Glutamatergic neuron (in vitro differentiated cells): ENCODE data around the gene STARD13. TPM values are rescaled to one million over a fixed set of nuclear protein-coding genes. Genes with fewer than 3 reads are reported as not detected.

Experiments
- DNase-seq: peaks from one replicate; pipeline ENCODE4 v3.0.0; 2022
- H3K27ac Mint-ChIP-seq: one replicate; pipeline ENCODE4 v1.8.0; 2020; ENCODE audit warnings: mild to moderate bottlenecking, mixed read lengths, inconsistent platforms; ENCODE audit not compliant: unreplicated experiment
- H3K27me3 Mint-ChIP-seq: one replicate; pipeline ENCODE4 v1.8.0; 2020; ENCODE audit warnings: mild to moderate bottlenecking, moderate library complexity, mixed read lengths, inconsistent platforms; ENCODE audit not compliant: unreplicated experiment
- H3K36me3 Mint-ChIP-seq: one replicate; pipeline ENCODE4 v1.8.0; 2020; ENCODE audit warnings: mild to moderate bottlenecking, mixed read lengths, inconsistent platforms; ENCODE audit not compliant: unreplicated experiment
- H3K4me1 Mint-ChIP-seq: one replicate; pipeline ENCODE4 v1.8.0; 2020; ENCODE audit warnings: mild to moderate bottlenecking, low read depth, mixed read lengths, inconsistent platforms; ENCODE audit not compliant: unreplicated experiment
- H3K4me3 Mint-ChIP-seq: one replicate; pipeline ENCODE4 v1.8.0; 2020; ENCODE audit warnings: mild to moderate bottlenecking, mixed read lengths, inconsistent platforms; ENCODE audit not compliant: unreplicated experiment
- H3K9me3 Mint-ChIP-seq: one replicate; pipeline ENCODE4 v1.8.0; 2020; ENCODE audit warnings: mild to moderate bottlenecking, moderate library complexity, mixed read lengths, inconsistent platforms; ENCODE audit not compliant: unreplicated experiment
- total RNA-seq: library from RNA; stranded (reverse); fragmentation: NEBNext Ultra II Directional; extraction: Animal tissue kit (Norgen Biotek cat#: 25700); gene quantifications from one replicate; pipeline ENCODE4 v1.2.1, GENCODE V29; 2021; ENCODE audit not compliant: unreplicated experiment
- TF ChIP-seq, protein P1 (sequence below): fragments of 200-600 bp; sonication (generic); IDR thresholded peaks from one replicate; pipeline ENCODE4 v1.5.0; 2021; ENCODE audit not compliant: partially characterized antibody, unreplicated experiment

STARD13 gene
- total RNA-seq, 1 donor from 2014 or later = 36.4 TPM

DNA sequence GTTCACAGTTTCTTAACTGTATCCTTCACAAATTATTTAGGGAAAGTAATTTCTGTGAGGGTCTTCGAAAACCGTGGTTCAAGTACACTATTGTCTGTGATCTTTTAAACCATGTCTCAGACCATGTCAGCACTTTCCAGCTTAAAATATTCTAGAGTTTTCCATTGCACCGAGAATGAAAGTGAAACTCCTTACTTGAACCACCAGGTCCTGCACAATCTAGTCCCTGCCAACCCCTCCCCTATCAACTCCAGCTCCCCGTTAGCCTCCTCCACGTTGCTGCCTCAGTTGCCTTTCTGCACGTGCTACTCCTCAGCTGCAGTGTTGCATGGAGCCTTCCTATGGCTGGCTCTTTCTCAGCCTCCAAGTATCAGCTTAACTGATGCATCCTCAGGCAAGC lies 7.2 kb upstream of the STARD13 start:
- Mint-ChIP-seq H3K4me1 (peaks cover 23% of the 10 kb centered on the region), H3K36me3 (no peaks in the 10 kb centered on the region), H3K27ac (no peak overlapping the region), H3K27me3 (peaks cover 10% of the 10 kb centered on the region), H3K4me3 (no peak overlapping the region), H3K9me3 (peaks cover 8% of the 10 kb centered on the region)
- TF ChIP-seq, protein P1, sequence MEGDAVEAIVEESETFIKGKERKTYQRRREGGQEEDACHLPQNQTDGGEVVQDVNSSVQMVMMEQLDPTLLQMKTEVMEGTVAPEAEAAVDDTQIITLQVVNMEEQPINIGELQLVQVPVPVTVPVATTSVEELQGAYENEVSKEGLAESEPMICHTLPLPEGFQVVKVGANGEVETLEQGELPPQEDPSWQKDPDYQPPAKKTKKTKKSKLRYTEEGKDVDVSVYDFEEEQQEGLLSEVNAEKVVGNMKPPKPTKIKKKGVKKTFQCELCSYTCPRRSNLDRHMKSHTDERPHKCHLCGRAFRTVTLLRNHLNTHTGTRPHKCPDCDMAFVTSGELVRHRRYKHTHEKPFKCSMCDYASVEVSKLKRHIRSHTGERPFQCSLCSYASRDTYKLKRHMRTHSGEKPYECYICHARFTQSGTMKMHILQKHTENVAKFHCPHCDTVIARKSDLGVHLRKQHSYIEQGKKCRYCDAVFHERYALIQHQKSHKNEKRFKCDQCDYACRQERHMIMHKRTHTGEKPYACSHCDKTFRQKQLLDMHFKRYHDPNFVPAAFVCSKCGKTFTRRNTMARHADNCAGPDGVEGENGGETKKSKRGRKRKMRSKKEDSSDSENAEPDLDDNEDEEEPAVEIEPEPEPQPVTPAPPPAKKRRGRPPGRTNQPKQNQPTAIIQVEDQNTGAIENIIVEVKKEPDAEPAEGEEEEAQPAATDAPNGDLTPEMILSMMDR = no peak
- DNase-seq = no peak

DNA sequence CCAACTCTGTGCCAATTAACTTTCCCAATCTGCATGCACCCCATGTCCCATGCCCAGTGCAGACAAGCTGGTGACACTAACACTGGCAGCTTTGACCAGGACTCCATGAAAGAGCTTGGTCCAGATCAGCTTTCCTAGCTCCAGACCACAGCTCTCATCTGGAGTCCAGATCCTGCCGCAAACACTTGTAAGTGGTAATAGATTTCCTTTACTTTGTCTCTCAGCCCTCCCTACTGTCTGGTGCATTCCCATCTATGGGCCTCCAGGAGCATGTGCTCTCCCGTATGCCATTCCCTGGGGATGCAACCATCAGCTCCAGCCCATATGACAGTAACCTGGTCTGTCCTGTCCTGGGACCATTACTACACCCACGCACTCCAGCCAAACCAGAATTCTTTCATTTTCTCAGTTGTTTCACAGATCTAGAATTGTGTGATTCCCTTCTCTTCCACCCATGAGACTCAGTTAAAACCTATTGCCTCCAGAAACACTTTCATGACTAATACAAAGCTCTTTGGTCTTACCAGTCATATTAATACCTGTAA lies 4.9 kb upstream of the STARD13 start:
- peaks cover 7% of the 10 kb centered on the region for H3K27me3 Mint-ChIP-seq
- no peaks in the 10 kb centered on the region for H3K36me3 Mint-ChIP-seq
- peak; percentile 38 for DNase-seq
- TF ChIP-seq, protein P1 = no peak
- peak overlapping the region; percentile 66 for H3K4me3 Mint-ChIP-seq
- H3K4me1 Mint-ChIP-seq = peaks cover 39% of the 10 kb centered on the region
- H3K27ac Mint-ChIP-seq = peak overlapping the region; percentile 93
- H3K9me3 Mint-ChIP-seq = peaks cover 8% of the 10 kb centered on the region

DNA sequence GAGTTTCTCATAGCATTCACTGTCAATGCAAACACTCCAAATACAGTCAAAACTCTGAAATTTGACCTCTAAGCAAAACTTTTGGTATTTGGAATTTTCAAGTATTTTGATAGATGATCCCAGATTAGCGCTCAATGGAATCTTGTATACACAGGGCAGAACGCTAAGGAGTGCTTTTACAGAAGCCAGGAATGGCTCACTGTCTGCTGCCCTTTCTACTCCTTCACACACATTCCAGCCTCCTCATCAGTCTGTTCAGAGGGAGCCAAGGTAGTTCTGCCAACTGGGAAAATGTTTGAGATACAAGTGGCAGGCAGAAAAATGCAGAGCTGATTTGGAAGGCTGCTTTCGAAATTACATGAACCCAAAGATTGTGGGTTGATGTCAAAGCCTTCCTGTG lies 4.4 kb upstream of the STARD13 start:
- H3K27ac Mint-ChIP-seq = no peak overlapping the region
- H3K4me1 Mint-ChIP-seq = peaks cover 44% of the 10 kb centered on the region

DNA sequence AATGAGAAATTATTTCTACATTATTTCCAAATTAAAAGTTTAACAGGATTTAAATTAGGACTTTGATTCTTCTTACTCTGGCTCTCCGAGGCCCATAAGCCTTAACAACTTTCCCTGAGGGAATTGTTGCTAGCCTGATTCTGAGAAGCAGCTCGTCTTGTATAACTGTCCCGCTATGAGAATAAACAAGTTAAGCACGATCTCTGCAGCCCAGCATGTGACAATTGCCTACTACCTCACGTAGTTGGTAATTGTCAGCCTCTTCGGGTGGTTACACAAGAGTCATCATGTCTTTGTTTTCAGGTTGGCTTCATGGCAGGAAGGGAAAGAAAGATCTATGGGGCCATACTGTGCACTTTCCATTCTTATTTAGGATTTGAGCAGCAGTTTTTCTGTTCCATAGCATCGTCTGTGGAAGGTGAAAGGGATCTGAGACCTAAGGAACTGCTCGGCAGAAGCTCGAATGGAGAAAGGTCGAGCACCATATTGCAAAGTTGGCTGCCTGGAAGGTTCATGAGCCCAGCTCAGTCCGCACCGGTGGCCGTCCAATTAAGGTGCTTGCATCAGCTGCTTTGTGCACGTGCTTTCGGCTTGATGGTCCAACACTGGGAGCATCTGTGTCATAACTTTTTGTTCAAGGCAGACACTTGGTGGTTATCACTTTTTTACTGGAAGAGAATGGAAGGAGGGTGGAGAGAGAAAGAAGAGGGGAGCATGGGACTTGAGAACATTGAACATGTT lies 1.8 kb upstream of the STARD13 start:
- Mint-ChIP-seq H3K27me3 (peaks cover 7% of the 10 kb centered on the region), H3K9me3 (peaks cover 8% of the 10 kb centered on the region), H3K4me1 (peaks cover 48% of the 10 kb centered on the region), H3K4me3 (no peak overlapping the region), H3K27ac (peak overlapping the region; percentile 11), H3K36me3 (no peaks in the 10 kb centered on the region)
- TF ChIP-seq, protein P1 = no peak
- no peak for DNase-seq

More for the DNA sequence above, 4.4 kb upstream of the STARD13 start:
- DNase-seq = no peak
- H3K4me3 Mint-ChIP-seq = no peak overlapping the region
- TF ChIP-seq, protein P1 = no peak
- peaks cover 8% of the 10 kb centered on the region for H3K9me3 Mint-ChIP-seq
- H3K36me3 Mint-ChIP-seq = no peaks in the 10 kb centered on the region
- H3K27me3 Mint-ChIP-seq = peaks cover 7% of the 10 kb centered on the region

DNA sequence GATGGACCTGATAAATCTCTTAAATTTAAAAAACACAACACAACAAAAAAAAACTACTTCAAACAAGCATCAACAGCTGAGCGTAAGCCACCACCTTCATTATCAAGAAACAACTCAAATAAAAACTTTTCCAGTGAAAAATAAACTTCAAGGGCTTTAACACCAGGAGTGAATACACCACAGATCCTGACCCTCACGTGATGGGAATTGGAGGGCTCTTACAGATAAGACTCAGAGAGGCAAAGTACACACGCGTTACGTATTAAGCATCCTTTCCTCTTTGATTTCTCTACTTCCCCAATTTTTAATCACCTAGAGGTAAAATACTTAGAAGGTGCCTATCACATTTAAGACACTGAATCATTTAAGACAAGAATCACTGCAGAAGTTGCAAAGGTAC lies 573 bp upstream of the STARD13 start:
- H3K4me1 Mint-ChIP-seq = peaks cover 48% of the 10 kb centered on the region
- H3K27ac Mint-ChIP-seq = peak overlapping the region; percentile 56
- no peak for DNase-seq
- H3K27me3 Mint-ChIP-seq = peaks cover 7% of the 10 kb centered on the region
- TF ChIP-seq, protein P1 = no peak
- H3K9me3 Mint-ChIP-seq = peaks cover 7% of the 10 kb centered on the region
- H3K4me3 Mint-ChIP-seq = peak overlapping the region; percentile 92
- no peaks in the 10 kb centered on the region for H3K36me3 Mint-ChIP-seq
